ENCODE results near the gene DPP9.
"Not testable (repeated sequence)": the region's sequence is repeated elsewhere in the genome, so short reads cannot be mapped to it uniquely, and the experiment has no call there.

The DPP9 gene

GRCh38 chr19:4723595-4724514, at the start of gene DPP9:
DPP9 (minus strand) TSS chr19:4723842; CDS start chr19:4719906, 3,936 bp downstream.
- peak; percentile 88 to 99 (median 97) for DNase-seq

DNA sequence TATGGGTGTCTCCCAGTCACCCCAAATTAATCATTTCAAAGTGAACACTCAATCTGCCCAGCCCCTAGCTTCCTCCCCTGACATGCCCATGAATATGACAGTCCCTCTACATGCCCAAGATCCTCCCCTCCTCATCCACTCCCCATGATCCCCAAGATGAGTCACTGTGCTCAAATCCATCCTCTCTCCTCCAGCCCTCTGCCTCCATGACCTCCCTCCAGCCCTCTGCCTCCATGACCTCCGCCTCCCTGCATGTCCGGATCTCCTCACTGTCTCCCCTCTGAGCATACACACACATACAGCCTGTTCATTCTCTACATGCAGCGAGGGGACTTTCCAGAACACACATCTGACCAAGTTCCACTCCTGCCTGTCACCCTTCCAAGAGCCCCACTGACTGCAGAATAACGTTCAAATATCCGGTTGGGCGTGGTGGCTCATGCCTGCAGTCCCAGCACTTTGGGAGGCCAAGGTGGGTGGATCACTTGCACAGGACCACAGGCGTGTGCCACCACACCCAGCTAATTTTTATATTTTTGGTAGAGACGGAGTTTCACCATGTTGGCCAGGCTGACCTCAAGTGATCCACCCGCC, 49.5 kb upstream of the DPP9 start:
- no peak for DNase-seq

DNA sequence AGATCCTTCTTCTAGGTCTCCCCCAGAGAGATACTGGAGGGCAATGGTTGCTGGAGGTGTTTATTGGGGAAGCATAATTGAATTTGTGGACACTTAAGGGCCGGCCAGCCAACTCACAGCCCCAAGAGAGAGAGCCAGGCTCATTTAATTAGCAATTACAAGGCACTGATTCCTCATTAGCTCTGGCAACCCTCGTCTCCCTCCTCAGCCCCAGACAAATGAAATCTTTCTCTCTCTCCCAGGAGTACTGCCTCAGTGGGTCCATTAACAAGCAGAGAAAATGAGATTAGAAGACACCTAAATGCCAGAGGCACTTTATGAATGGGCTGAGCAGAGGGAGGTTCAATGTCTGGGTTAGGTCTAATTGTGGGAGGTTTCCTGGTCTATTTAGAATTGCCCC, 48.9 kb upstream of the DPP9 start:
- no peak for DNase-seq

- DNase-seq = peak; percentile 65 to 86 (median 80)
These were observed 45.5 kb upstream of the DPP9 start for GRCh38 chr19:4768934-4769777.

GRCh38 chr19:4764393-4764660, 40.7 kb upstream of the DPP9 start:
- no peak for DNase-seq

DNA sequence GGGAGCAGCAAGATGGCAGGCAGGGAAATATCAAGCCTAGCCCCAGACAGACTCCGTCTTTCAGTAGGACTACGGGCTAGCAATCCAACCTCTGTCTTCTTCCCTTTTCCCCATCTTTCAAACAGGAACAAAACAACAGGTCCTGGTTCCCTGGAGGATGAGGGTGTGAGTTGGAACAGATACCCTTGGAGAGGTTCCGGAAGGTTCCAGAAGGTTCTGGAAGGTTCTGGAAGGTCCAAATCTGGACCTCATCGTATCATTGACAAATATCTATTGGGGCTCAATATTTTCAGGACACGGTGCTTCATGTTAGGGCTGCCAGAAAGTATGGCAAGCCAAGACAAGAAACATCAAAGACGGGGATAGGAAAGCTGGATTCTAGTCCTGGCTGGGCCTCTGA, 39.4 kb upstream of the DPP9 start:
- DNase-seq = no peak

GRCh38 chr19:4760285-4760650, 36.6 kb upstream of the DPP9 start:
- DNase-seq = no peak

DNA sequence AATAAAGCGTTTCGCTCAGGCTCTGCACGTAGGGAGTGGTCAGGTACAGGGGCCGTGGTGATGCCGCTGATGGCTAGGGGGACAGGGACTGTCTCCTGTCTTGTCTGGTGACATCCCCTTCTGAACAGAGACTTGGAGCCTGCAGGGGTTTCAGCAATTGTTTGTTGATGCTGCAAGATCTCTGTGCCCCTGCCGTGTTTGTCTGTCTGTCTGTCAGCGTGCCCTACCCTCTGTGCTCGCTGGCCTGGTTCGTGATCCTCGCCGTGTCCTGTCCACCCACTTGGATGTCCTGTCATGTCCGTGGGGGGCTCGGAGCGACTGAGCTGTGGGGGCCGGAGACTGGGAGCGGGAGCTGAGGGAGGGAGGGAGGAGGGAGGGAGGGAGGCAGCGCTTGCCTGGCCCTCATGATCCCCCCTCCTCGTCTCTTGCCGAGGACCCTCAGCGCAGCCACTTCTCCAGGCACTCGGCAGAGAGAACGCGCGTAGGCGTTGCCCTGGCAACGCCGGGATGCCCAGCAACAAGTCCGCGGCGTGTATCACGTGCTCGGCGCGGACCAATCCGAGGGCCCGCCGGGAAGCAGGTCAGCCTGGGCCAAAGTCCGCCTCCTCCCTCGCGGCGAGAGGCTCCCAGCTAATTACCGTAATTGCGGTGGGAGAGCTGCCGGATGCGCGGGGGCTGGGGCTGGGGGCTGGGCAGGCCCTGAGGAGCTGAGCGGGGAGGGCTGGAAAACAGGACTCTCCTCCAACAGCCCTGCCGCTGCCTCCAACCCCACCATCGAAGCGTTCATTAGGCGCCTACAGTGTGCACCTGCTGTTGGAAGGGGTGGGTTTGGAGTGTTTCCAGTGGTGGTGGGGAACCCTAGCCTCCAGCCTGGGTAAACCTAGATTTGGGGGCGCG, 36.0 kb upstream of the DPP9 start:
- DNase-seq = peak in 1 of 6 experiments; percentile 4

DNA sequence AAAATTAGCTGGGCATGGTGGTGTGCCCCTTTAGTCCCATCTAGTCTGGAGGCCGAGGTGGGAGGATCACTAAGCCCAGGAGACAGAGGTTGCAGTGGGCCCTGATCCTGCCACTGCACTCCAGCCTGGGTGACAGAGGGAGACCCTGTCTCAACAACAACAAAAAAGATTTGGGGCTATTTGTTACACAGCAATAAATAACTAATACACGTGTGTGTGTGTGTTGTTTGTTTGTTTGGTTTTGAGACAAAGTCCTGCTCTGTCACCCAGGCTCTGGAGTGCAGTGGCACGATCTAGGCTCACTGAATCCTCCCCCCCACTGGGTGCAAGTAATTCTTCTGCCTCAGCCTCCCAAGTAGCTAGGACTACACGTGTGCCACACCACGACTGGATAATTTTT, 35.0 kb upstream of the DPP9 start:
- DNase-seq = no peak

GRCh38 chr19:4758082-4758481, 34.4 kb upstream of the DPP9 start:
- DNase-seq = no peak

GRCh38 chr19:4755459-4755858, 31.8 kb upstream of the DPP9 start:
- no peak for DNase-seq

DNA sequence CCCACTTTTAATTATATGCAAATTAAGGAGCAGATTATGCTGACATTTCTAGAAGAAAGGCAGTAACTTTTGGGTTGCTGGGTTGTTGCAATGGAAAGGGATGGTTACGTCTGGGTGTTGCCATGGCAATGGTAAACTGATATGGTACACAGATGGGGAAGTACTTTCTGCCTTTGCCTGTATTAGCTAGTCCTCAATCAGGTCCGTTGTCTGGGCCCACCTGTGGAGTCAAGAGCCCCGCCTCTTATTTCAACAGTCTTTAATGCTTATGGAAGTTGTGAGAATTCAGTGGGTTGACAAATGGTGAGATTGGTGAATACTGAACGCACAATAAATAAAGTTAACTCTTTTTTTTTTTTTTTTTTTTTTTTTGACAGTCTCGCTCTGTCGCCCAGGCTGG, 30.6 kb upstream of the DPP9 start:
- no peak for DNase-seq

DNA sequence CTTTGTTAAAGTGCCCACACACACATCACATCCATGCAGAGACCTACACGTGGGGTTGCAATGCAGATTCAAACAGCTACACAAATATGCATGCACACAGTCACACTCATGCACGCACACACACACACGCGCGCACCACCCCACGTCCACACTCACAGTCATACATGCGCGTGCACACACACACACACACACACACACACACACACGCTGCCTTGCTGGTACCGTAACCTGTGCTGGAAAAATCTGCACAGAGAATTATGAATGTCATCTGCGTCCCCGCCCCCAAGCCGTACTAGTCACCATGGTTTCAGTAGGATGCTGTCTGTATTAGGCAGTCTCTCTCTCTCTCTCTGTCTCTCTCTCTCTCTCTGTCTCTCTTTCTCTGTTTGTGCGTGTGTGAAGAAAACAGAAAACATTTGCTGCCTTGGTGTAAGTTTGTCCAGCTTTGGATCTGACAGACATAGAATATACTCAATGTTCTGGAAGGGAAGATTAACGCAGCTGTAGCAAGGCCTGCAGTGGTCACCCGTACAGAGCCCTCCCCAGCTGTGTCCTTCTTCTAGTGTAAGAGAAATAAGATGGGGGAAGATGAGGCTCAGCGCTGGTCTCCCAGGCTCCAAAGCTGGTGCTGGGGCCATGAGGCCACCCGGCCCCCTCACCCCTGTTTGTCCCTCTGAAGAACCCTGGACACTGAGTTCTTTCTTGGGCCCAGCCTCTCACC, 26.4 kb upstream of the DPP9 start:
- no peak for DNase-seq

DNA sequence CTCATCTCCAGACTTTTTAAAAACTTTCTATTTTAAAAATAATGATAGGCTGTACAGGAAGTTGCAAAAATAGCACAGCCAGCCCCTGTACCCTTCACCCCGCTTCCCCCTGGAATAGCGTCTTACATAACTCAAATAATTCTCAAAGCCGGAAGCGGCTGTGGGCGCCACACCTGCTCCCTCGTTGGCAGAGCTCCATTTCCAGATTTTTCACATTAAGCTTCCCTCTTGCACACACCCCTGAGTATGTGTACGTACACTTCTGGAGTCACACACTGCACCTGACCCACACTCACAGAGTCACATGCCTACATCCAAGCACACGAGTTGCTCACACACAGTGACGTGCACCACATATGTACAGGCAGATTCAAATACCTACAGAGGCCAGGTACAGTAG, 24.9 kb upstream of the DPP9 start:
- no peak for DNase-seq

DNA sequence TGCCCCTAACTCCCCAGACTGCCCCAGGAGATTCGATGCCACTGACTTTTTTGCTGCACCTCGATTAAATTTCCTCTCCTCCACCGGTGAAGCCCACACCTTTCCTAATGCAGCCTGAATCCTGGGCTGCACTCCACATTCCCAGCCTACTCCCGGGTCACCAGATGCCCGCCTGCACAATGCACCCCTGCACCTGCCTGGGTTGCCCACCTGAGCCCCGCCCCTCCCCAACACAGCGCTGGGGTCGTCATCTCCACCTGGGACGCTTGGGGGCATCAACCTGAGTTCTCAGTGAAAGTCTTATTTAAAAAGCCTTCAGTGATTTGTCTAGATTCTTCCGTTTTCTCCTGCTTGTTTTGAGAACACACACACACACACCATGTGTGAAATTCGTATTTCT, 24.5 kb upstream of the DPP9 start:
- DNase-seq = no peak

DNA sequence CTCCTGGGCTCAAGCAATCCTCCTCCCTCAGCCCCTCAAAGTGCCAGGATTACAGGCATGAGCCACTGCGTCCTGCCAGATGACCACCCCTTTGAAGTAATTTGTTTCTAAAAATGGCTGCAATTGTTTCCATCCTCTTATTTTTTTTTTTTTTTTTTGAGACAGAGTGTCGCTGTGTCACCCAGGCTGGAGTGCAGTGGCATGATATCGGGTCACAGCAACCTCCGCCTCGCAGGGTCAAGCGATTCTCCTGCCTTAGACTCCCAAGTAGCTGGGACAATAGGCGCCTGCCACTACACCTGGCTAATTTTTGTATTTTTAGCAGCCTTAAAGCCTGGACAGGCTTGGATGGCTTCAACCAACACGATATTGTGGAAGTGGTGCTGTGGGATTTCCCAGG, 22.3 kb upstream of the DPP9 start:
- DNase-seq = no peak

DNA sequence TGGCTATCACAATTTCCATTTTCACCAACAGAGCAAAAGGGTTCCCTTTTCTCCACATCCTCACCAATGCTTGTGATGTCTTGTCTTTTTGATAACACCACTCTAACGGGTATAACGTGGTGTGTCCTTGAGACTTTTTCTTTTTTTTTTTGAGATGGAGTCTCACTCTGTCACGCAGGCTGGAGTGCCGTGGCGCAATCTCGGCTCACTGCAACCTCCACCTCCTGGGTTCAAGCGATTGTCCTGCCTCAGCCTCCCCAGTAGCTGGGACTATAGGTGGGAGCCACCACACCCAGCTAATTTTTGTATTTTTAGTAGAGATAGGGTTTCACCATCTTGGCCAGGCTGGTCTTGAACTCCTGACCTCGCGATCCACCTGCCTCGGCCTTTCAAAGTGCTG, 21.5 kb upstream of the DPP9 start:
- not testable (repeated sequence) for DNase-seq

DNA sequence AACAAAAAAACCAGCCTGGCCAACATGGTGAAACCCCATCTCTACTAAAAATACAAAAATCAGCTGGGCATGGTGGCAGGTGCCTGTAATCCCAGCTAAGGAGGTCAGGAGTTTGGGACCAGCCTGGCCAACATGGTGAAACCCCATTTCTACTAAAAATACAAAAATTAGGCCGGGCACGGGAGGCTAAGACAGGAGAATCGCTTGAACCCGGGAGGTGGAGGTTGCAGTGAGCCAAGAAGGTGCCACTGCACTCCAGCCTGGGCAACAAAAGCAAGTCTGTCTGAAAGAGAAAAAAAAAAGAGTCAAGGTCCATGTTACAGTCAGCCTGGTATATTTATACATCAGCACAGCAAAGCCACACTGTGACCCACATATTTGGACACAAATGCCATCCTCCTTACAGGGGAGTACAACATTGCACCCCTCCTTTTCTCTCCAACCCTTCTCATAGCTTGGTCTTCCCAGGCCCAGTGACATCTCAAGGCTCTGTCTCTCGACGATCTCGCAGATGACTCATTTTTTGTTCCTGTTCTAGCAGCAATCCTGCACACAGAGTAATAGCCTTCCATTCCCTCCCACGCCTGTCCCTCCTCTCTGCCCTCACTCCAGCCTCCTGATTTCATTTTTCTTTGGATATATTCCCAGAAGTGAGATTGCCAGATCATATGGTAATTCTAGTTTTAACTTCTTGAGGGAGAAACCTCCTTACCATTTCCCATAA, 21.0 kb upstream of the DPP9 start:
- DNase-seq = no peak

DNA sequence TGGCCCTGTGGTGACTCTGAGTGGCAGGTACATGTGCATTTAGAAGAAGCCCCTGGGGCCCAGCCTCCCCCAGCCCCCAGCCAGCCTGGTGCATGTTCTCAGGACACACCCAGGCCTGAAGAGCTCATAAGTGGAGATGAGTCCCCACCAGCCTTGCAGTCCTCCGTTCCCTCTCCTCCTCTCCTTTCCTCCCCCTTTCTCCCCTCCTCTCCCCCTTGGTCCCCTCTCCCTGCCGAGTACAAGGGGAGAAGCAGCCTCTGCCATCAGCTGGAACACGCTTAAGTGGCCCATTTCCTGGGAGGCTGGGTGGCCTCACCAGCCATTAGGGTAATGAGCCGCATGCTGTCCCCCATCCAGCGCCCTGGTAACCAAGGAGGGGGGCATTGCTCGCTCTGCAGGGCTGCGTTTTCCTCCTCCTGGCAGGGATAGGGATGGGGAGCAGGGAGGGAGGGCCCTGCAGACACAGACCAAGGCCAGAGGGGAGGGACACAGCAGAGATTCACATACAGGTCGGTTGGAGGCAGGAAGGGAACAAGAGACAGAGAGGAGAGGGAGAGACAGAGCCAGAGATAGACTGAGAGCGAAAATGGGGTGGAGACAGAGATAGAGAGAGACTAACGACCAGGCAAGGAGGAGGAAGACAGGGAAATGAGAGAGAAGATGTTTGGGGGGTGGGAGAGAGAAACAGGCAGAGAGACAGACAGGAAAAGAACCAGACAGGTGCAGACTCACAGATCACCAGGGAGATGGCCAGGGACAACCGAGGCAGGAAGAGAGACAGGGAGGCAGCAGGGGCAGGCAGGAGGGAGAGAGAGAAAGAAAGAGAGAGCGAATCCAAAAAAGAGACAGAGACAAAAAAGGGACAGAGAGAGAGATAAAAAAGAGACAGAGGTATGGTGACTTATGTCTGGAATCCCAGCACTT, 19.3 kb upstream of the DPP9 start:
- no peak for DNase-seq

GRCh38 chr19:4740092-4740491, 16.4 kb upstream of the DPP9 start:
- no peak for DNase-seq
